ENCODE data around the gene MARCHF10.

DNA sequence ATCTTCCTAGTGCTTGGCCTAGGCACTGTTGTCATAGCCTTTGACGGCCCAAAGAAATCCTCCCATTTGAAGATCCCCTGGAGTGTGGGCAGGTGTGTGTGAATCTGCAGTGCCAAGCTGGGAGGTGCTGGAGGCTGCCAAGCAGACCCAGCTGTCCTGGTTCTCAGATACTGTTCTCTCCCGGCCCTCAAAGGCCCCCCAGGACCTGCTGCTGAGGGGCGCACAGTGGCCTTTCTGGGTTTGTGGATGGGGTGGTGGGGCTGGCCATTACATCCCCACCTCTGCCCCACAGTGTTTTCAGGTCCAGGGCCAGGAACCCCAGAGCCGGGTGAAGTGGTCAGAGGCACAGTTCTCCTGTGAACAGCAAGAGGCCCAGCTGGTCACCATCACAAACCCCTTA, 120.1 kb downstream of the MARCHF10 start:
- no peak for TF ChIP-seq RCOR1 (IDR thresholded peaks at IDR 0.05; ENCODE audit: borderline replicate concordance in 1 of 2, low read depth in 2 of 2, low read length in 2 of 2)
- TF ChIP-seq RAD21 (CRISPR knock-in tag; conservative IDR thresholded peaks at IDR 0.05 in 1 of 2, IDR thresholded peaks at IDR 0.05 in 1 of 2), result no peak
- no peak for TF ChIP-seq ZNF644 (tag; IDR thresholded peaks at IDR 0.05; ENCODE audit: low read depth)
- TF ChIP-seq EP300 (IDR thresholded peaks at IDR 0.05; ENCODE audit: low read length), result no peak
- TF ChIP-seq, protein P1, sequence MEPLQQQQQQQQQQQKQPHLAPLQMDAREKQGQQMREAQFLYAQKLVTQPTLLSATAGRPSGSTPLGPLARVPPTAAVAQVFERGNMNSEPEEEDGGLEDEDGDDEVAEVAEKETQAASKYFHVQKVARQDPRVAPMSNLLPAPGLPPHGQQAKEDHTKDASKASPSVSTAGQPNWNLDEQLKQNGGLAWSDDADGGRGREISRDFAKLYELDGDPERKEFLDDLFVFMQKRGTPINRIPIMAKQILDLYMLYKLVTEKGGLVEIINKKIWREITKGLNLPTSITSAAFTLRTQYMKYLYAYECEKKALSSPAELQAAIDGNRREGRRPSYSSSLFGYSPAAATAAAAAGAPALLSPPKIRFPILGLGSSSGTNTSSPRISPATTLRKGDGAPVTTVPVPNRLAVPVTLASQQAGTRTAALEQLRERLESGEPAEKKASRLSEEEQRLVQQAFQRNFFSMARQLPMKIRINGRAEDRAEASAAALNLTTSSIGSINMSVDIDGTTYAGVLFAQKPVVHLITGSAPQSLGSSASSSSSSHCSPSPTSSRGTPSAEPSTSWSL (CRISPR knock-in tag; IDR thresholded peaks at IDR 0.05; ENCODE audit: borderline replicate concordance), result no peak
- TF ChIP-seq ZBTB11 (CRISPR knock-in tag; IDR thresholded peaks at IDR 0.05), result no peak
- no peak for TF ChIP-seq REST (IDR thresholded peaks at IDR 0.05; ENCODE audit: borderline replicate concordance)
- no peak for TF ChIP-seq REST (CRISPR knock-in tag; IDR thresholded peaks at IDR 0.05; ENCODE audit: low read depth)
- TF ChIP-seq, protein P2, sequence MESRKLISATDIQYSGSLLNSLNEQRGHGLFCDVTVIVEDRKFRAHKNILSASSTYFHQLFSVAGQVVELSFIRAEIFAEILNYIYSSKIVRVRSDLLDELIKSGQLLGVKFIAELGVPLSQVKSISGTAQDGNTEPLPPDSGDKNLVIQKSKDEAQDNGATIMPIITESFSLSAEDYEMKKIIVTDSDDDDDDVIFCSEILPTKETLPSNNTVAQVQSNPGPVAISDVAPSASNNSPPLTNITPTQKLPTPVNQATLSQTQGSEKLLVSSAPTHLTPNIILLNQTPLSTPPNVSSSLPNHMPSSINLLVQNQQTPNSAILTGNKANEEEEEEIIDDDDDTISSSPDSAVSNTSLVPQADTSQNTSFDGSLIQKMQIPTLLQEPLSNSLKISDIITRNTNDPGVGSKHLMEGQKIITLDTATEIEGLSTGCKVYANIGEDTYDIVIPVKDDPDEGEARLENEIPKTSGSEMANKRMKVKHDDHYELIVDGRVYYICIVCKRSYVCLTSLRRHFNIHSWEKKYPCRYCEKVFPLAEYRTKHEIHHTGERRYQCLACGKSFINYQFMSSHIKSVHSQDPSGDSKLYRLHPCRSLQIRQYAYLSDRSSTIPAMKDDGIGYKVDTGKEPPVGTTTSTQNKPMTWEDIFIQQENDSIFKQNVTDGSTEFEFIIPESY (CRISPR knock-in tag; IDR thresholded peaks at IDR 0.05), result no peak

All from K562 (cell line).